Measurements from ENCODE around the gene HTR2A. TPM values are rescaled to one million over a fixed set of nuclear protein-coding genes. Genes with fewer than 3 reads are reported as not detected.

Gene HTR2A
- total RNA-seq = not detected in 2 replicates

GRCh38 chr13:46896341-46897137 lies at the start of gene HTR2A:
HTR2A (minus strand) TSS chr13:46897053; CDS start chr13:46895906, 1,147 bp downstream.
- H3K27ac Mint-ChIP-seq = no peak within 1 kb of the TSS
- H3K9me3 Mint-ChIP-seq = no peaks in the 10 kb centered on the region
- DNase-seq = peak; percentile 60
- intact Hi-C loops (cut with micrococcal nuclease) = no loop called here
- H3K4me3 Mint-ChIP-seq = peak within 1 kb of the TSS; percentile 47
- peaks cover 7% of the 10 kb centered on the region for H3K4me1 Mint-ChIP-seq
- peaks cover 65% of the 10 kb centered on the region for H3K27me3 Mint-ChIP-seq
- H3K36me3 Mint-ChIP-seq (ENCODE audit: low read depth) = no peaks in the 10 kb centered on the region

DNA sequence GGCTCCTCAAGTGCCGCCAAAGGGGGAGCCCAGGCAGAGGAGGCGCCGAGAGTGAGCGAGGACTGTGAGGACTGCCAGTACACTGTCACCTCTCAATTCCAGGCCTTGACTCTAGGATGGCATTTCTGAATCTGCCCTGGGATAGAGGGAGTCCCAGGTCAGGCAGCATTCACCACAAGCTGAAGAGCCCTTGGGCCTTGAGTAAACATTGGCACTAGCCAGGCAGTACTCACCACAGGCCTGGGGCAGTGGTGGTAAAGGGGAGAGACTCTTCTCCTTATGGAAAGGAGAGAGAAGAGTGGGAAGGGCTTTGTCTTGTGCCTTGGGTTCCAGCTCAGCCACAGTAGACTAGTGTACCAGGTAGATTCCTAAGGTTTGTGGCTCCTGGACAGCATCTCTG lies 39.7 kb upstream of the HTR2A start:
- H3K4me3 Mint-ChIP-seq = no peak overlapping the region
- intact Hi-C loops (cut with micrococcal nuclease) = no loop called here
- peaks cover 3% of the 10 kb centered on the region for H3K27me3 Mint-ChIP-seq
- H3K27ac Mint-ChIP-seq = no peak overlapping the region
- no peak for DNase-seq
- H3K9me3 Mint-ChIP-seq = no peaks in the 10 kb centered on the region
- no peaks in the 10 kb centered on the region for H3K36me3 Mint-ChIP-seq (ENCODE audit: low read depth)
- no peaks in the 10 kb centered on the region for H3K4me1 Mint-ChIP-seq

DNA sequence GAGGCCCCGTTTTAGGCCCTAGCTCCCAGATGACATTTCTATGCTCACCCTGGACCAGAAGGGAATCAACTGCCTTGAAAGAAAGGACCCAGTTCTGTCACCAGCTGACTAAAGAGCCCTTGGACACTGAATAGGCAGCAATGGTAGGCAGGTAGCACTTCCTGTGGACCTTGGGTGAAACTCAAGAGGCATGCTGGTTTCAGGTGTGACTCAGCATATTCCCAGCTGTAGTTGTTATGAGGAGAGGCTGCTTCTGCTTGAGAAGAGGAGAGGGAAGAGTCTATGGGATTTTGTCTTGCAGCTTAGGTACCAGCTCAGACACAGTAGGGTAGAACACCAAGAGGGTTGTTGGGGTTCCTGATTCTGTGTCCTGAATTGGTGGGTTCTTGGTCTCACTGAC lies 37.9 kb upstream of the HTR2A start:
- Mint-ChIP-seq H3K27ac (no peak overlapping the region), H3K27me3 (no peaks in the 10 kb centered on the region), H3K4me3 (no peak overlapping the region), H3K36me3 (ENCODE audit: low read depth) (no peaks in the 10 kb centered on the region), H3K9me3 (no peaks in the 10 kb centered on the region), H3K4me1 (no peaks in the 10 kb centered on the region)
- no peak for DNase-seq
- intact Hi-C loops (cut with micrococcal nuclease) = no loop called here

GRCh38 chr13:46926916-46927590 lies 30.2 kb upstream of the HTR2A start:
- no peaks in the 10 kb centered on the region for H3K27me3 Mint-ChIP-seq
- no peak for DNase-seq
- no peaks in the 10 kb centered on the region for H3K4me1 Mint-ChIP-seq
- no peaks in the 10 kb centered on the region for H3K36me3 Mint-ChIP-seq (ENCODE audit: low read depth)
- no peak overlapping the region for H3K27ac Mint-ChIP-seq
- H3K9me3 Mint-ChIP-seq = no peaks in the 10 kb centered on the region
- intact Hi-C loops (cut with micrococcal nuclease) = no loop called here
- H3K4me3 Mint-ChIP-seq = no peak overlapping the region

DNA sequence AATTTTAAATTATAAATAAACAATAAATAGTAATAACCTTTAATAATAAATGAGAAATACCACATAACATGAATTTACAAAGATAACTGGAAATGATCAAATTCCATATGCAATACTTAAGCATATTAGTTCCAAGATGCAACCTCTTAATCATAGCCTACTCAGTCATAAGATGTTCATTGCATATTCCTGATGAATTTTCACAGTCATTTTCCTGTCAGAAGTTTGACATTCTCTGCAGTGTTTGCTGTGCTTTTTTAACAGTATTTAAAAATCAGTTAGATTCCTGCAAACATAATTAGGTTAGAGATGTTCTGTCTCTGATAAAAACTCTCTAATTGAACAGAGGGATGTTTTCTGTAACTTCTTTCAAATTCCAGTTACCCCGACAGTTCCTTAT lies 28.6 kb upstream of the HTR2A start:
- H3K27me3 Mint-ChIP-seq = no peaks in the 10 kb centered on the region
- no peak overlapping the region for H3K27ac Mint-ChIP-seq
- no peak overlapping the region for H3K4me3 Mint-ChIP-seq
- no peak for DNase-seq
- intact Hi-C loops (cut with micrococcal nuclease) = no loop called here
- H3K9me3 Mint-ChIP-seq = no peaks in the 10 kb centered on the region
- no peaks in the 10 kb centered on the region for H3K4me1 Mint-ChIP-seq
- no peaks in the 10 kb centered on the region for H3K36me3 Mint-ChIP-seq (ENCODE audit: low read depth)

DNA sequence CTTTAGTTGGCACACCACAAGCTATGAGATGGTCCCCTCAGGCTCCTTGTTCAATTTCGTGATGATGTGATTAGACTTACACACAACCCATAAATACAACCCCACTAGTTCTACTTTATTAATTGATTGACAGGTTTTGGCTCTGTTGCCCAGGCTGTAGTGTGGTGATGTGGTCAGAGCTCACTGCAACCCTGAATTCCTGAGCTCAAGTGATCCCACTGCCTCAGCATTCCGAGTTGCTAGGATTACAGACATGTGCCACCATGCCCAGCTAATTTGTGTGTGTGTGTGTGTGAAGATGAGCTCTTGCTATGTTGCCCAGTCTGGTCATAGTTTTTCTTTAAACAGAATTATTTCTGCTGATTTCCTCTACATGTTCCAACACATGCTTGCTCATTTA lies 17.5 kb upstream of the HTR2A start:
- no peaks in the 10 kb centered on the region for H3K36me3 Mint-ChIP-seq (ENCODE audit: low read depth)
- DNase-seq = no peak
- no peaks in the 10 kb centered on the region for H3K9me3 Mint-ChIP-seq
- no peaks in the 10 kb centered on the region for H3K4me1 Mint-ChIP-seq
- peaks cover 4% of the 10 kb centered on the region for H3K27me3 Mint-ChIP-seq
- intact Hi-C loops (cut with micrococcal nuclease) = no loop called here
- no peak overlapping the region for H3K4me3 Mint-ChIP-seq
- H3K27ac Mint-ChIP-seq = no peak overlapping the region

DNA sequence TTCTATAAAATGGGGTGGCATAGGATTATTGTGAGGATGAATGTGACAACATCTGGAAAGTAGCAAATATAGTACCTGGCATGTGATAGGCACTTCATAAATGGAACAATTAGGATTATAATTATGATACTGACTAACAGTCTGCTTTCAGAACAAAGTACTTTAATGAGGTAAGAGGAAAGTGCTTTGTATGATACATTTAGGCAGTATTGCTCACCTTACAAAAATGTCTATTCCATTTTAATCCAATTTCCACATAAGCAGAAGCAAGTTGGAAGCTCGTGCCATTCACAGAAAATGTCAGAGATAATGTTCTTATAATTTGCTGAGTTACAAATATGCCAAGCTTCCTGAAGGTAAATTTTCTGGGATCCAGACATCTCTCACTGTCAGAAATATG lies 16.9 kb upstream of the HTR2A start:
- Mint-ChIP-seq H3K27ac (no peak overlapping the region), H3K9me3 (no peaks in the 10 kb centered on the region), H3K27me3 (peaks cover 4% of the 10 kb centered on the region), H3K36me3 (ENCODE audit: low read depth) (no peaks in the 10 kb centered on the region), H3K4me3 (no peak overlapping the region), H3K4me1 (no peaks in the 10 kb centered on the region)
- DNase-seq = no peak
- intact Hi-C loops (cut with micrococcal nuclease) = no loop called here

DNA sequence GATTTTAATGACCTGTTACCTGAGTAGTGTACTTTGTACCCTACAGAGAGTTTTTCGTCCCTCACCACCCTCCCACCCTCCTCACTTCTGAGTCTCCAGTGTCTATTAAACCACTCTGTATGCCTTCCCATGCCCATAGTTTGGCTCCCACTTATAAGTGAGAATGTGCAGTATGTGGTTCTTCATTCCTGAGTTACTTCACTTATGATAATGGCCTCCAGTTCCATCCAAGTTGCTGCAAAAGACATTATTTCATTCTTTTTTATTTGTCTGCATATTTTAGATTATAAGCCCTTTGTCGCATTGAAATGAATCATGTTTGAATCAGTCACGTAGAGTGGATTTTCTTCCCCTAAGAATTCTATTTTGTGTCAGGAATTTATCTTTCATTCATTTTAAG lies 12.2 kb upstream of the HTR2A start:
- DNase-seq = no peak
- Mint-ChIP-seq H3K27me3 (peaks cover 10% of the 10 kb centered on the region), H3K27ac (no peak overlapping the region), H3K9me3 (no peaks in the 10 kb centered on the region), H3K4me3 (no peak overlapping the region), H3K4me1 (no peaks in the 10 kb centered on the region), H3K36me3 (ENCODE audit: low read depth) (no peaks in the 10 kb centered on the region)
- intact Hi-C loops (cut with micrococcal nuclease) = no loop called here

GRCh38 chr13:46908501-46908900 lies 11.6 kb upstream of the HTR2A start:
- H3K36me3 Mint-ChIP-seq (ENCODE audit: low read depth) = no peaks in the 10 kb centered on the region
- H3K9me3 Mint-ChIP-seq = no peaks in the 10 kb centered on the region
- H3K4me3 Mint-ChIP-seq = no peak overlapping the region
- intact Hi-C loops (cut with micrococcal nuclease) = no loop called here
- peaks cover 10% of the 10 kb centered on the region for H3K27me3 Mint-ChIP-seq
- H3K4me1 Mint-ChIP-seq = no peaks in the 10 kb centered on the region
- DNase-seq = no peak
- H3K27ac Mint-ChIP-seq = no peak overlapping the region

DNA sequence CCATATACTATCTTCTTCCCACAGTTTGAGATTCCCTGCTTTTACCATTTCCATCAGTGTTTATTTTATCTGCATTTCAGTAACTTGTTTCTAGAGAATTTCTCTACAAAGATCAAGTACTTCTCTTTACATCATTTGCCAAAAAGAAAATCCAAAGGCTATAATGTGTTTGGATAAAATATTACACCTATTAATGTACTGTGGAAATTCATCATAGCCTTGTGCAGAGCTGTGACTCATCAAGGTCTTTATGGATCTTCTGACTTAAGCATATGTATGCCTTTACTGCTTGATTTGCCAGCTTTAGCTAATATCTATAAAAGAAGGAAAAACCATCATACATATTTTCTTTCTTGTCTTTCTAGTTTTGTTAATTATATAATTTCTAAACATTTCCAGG lies 9.6 kb upstream of the HTR2A start:
- Mint-ChIP-seq H3K27ac (no peak overlapping the region), H3K27me3 (peaks cover 16% of the 10 kb centered on the region), H3K4me3 (no peak overlapping the region), H3K9me3 (no peaks in the 10 kb centered on the region), H3K4me1 (no peaks in the 10 kb centered on the region), H3K36me3 (ENCODE audit: low read depth) (no peaks in the 10 kb centered on the region)
- intact Hi-C loops (cut with micrococcal nuclease) = no loop called here
- DNase-seq = no peak

GRCh38 chr13:46905249-46905648 lies 8.4 kb upstream of the HTR2A start:
- no peak for DNase-seq
- Mint-ChIP-seq H3K4me1 (no peaks in the 10 kb centered on the region), H3K9me3 (no peaks in the 10 kb centered on the region), H3K4me3 (no peak overlapping the region), H3K36me3 (ENCODE audit: low read depth) (no peaks in the 10 kb centered on the region), H3K27ac (no peak overlapping the region), H3K27me3 (peaks cover 14% of the 10 kb centered on the region)
- intact Hi-C loops (cut with micrococcal nuclease) = no loop called here

GRCh38 chr13:46903748-46904147 lies 6.9 kb upstream of the HTR2A start:
- intact Hi-C loops (cut with micrococcal nuclease) = no loop called here
- peaks cover 15% of the 10 kb centered on the region for H3K27me3 Mint-ChIP-seq
- H3K4me3 Mint-ChIP-seq = no peak overlapping the region
- no peaks in the 10 kb centered on the region for H3K9me3 Mint-ChIP-seq
- no peak for DNase-seq
- no peaks in the 10 kb centered on the region for H3K4me1 Mint-ChIP-seq
- no peak overlapping the region for H3K27ac Mint-ChIP-seq
- H3K36me3 Mint-ChIP-seq (ENCODE audit: low read depth) = no peaks in the 10 kb centered on the region

GRCh38 chr13:46901721-46902120 lies 4.9 kb upstream of the HTR2A start:
- no peak for DNase-seq
- H3K4me3 Mint-ChIP-seq = no peak overlapping the region
- H3K27me3 Mint-ChIP-seq = peaks cover 29% of the 10 kb centered on the region
- no peak overlapping the region for H3K27ac Mint-ChIP-seq
- no peaks in the 10 kb centered on the region for H3K9me3 Mint-ChIP-seq
- intact Hi-C loops (cut with micrococcal nuclease) = no loop called here
- peaks cover 2% of the 10 kb centered on the region for H3K4me1 Mint-ChIP-seq
- no peaks in the 10 kb centered on the region for H3K36me3 Mint-ChIP-seq (ENCODE audit: low read depth)

DNA sequence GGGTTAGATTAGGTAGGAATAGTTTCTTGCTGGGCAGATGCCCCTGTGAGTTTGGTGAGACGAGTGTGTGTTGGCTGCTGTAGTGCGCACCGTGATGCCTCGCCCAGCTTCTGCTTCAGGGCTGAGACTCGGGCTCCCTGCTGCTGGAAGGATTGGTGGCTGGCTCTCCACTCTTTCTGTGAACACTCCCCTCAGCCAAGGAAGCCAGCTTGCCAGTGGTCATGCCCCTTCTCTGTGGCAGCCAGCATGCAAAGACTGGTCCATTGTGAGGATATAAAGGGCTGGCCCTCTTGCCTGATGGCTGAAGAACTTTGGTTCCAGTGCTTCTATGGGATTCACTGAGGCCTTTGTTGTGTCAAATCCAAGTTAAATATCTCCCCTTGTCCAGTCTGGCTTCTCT lies 2.9 kb upstream of the HTR2A start:
- intact Hi-C loops (cut with micrococcal nuclease) = no loop called here
- Mint-ChIP-seq H3K9me3 (no peaks in the 10 kb centered on the region), H3K4me1 (peaks cover 3% of the 10 kb centered on the region), H3K27ac (no peak overlapping the region), H3K4me3 (no peak overlapping the region), H3K27me3 (peaks cover 45% of the 10 kb centered on the region), H3K36me3 (ENCODE audit: low read depth) (no peaks in the 10 kb centered on the region)
- no peak for DNase-seq

Data from activated CD4-positive, alpha-beta T cell treated with anti-CD3 and anti-CD28 coated beads, Interleukin-2, amount 10 ng/mL, durations not matched to agents 24 days and 14 days (primary cell).